Activated naive CD4-positive, alpha-beta T cell treated with Interleukin-2 at 50 U/mL for 16 hours (primary cell): ENCODE measurements around the gene PLPPR2.
"Not testable (repeated sequence)": the region's sequence is repeated elsewhere in the genome, so short reads cannot be mapped to it uniquely, and the experiment has no call there.

Experiments
- DNase-seq: peaks from one replicate; pipeline ENCODE4 v3.0.0-alpha.2; 2020

The PLPPR2 gene

DNA sequence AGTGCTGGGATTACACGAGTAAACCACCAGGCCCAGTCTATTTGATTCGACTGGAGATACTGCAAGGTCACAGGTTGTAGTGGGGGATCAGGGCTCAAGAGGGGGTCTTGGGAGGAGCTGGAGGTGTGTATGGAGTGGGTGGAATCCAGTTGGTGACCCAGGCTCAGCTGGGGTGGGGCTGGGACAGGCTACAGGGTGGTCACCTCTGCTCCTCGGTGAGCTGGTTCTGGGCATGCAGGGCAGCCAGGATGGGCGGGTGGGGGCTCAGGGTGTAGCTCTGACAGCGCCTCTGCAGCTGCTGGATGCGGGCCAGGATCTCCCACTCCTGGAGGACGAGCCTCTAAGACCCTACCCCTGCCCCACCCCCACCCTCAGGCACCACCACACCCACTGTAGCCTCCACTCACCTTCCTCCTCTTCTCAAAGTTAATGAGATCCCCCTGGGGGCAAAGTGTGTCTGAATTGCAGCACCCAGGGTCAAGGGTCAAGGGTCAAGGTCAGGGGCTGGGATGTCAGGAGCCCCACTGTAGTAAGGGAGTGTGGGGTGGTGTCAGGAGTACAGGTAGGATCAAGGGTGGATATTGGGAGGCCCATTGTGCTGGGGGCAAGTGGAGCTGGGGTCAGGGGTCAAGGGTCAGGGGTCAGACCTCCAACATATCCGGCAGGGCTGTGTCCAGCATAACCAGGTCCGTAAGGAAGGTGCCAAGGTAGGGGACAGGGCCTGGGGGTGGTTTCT is 46.7 kb downstream of the PLPPR2 start:
- no peak for DNase-seq

DNA sequence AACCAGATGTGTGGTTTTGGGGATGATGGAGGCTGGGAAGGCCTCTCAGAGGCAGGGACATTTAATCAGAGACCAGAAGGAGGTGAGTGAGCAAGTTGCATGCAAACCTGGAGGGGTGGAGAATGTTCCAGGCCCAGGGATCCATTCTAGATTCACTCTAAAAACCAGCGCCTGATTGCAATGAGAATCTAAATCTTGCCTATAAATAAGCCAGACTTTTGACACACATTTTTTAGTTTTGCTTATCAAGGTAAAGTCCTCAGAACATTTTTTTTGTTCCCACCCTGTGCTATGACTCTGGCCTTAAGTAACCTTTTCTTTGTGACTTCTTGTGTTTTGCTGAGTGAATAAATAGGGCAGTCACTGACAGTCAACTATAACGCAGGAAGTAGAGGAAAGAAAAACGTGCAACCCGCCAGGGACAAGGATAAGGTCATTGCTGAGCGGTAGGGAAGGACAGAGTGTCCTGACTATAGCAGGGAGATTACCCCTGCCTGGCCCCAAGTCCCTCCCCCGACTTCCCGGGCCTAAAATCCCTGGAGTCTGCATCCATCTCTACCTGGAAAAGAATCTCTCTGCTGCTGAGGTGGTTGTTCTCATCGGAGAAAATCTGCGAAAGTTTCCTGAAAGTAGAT is 49.5 kb downstream of the PLPPR2 start:
- DNase-seq = no peak

DNA sequence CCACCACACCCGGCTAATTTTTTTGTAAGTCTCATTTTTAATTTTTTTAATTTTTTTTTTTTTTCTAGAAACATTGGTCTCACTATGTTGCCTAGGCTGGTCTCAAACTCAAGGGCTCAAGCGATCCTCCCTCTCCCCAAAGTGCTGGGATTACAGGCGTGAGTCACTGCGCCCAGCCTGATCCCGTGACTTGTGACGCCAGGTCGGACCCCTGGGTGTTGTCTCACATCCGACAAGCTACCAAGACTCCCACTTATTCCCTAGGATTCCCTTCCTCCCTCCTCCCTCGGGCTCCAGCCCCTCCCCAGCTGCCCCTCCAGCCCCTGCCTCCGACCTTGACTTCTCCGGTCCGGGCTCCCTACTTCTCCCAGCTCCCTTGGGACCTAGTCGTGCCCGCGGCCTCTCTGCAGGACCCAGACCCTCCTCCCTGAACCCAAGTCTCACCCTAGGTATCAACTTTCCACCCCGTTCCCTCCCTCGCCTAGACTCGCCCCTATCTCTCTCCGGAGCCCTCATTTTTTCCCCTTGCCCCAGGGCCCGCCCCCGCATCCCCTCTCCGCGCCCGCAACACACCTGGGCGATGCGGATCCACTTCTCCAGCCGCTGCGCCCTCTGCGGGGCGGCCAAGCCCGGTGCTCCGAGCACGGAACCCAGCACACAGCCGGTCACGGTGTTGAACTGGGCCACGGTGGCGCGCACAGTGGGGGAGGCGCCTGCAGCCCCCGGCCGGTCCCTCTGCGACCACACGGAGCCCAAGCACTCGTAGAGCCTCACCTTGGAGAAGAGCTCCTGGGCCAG is 50.8 kb downstream of the PLPPR2 start:
- peak; percentile 34 for DNase-seq

DNA sequence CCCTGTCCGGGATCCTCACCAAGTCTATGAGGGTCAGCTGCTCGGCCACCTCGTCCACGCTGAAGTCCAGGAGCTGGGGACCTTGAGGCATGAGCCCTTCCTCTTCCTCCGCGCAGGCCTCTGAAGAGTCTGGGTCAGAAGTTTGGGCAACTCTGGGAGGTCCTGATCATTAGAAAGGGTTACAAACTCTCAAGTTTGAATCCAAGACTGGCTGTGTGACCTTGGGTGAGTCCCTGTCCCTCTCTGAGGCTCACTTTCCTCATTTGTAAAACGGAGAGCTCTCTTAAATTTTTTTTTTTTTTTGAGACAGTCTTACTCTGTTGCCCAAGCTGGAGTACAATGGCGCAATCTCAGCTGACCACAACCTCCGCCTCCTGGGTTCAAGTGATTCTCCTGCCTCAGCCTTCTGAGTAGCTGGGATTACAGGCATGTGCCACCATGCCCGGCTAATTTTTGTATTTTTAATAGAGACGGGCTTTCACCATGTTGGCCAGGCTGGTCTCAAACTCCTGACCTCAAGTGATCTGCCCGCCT is 51.5 kb downstream of the PLPPR2 start:
- not testable (repeated sequence) for DNase-seq

DNA sequence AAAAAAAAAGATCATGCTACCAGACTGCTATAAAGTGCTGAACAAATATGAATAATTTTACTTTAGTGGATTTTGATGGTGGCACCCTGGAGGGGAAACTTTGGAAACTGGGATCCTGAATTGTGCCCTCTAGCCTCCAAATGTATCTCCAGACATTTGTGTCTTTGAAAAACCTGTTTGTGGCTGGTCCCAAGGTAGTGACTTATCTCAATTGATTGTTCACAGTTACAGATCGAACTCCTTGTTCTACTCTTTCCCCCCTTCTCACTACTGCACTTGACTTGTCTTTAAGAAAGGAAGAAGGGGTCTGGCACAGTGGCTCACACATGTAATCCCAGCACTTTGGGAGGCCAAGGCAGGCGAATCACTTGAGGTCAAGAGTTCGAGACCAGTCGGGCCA is 53.4 kb downstream of the PLPPR2 start:
- DNase-seq = no peak

DNA sequence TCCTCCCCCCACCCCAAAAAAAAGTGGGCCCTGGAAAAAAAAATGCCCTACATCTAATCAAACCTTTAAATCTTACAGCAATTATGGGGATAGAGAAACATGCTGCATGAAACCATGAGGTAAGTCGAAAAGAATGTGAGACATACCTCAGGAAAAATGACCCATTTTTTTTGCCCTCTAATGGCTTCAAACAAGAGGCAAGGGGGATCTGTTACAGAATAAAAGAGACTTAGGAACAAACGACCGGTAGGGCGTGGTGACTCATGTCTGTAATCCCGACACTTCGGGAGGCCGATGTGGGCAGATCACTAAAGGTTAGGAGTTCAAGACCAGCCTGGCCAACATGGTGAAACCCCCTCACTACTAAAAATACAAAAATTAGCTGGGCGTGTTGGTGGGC is 55.5 kb downstream of the PLPPR2 start:
- no peak for DNase-seq

DNA sequence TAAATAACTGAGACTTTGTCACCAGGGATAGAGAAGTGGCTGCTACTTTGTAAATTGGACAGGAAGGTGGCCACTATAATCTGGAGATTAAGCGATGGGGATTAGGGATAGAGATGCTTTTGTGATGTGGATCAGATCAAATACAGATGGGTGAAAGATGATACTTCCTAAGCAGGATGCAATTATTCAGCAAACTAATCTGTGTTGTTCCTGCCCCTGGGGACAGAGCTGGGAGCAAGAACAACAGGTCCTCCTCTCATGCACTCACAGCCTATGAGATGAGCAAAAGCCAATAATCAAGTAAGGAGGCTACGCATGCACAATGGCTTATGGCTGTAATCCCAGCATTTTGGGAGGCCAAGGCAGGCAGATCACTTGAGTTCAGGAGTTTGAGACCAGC is 59.3 kb downstream of the PLPPR2 start:
- DNase-seq = no peak
